HepG2 (cell line): ENCODE results near the gene SYNPR. TPM values are rescaled to one million over a fixed set of nuclear protein-coding genes. Genes with fewer than 3 reads are reported as not detected.

Experiments
- ATAC-seq: fragments of 200-7000 bp; cut with Tn5 transposase; 3 replicates; pipeline ENCODE4 v1.9.1; 2020; ENCODE audit warnings: mild to moderate bottlenecking, moderate library complexity
- BruUV-seq: library from RNA; stranded (reverse); fragments of 400-500 nt; replicated peaks from 2 replicates; lab custom pipeline; 2021; lab: Mats Ljungman, UMichigan
- CTCF ChIA-PET: fragments of 300-600 bp; formaldehyde crosslinking; extraction: SDS; loops from one replicate; lab custom pipeline; 2021; ENCODE audit warnings: low total read pairs, inconsistent platforms, low intra/inter-chr PET ratio; lab: Yijun Ruan, JAX
- POLR2A ChIA-PET: fragments of 350-600 bp; sonication (Branson Sonifier 250); formaldehyde crosslinking; loops from one replicate; lab custom pipeline; 2020; ENCODE audit warnings: antibody characterized with exemption, inconsistent platforms; lab: Yijun Ruan, JAX
- DNase-seq: peaks from one replicate; pipeline ENCODE4 v3.0.0-alpha.2; 2015; ENCODE audit warnings: low spot score
- FAIRE-seq: peaks from 3 replicates; lab custom pipeline; 2011; peaks lifted over from hg19 to GRCh38; lab: Jason Lieb, UNC
- H2AFZ ChIP-seq: one replicate; pipeline ENCODE4 v1.6.1; 2011; ENCODE audit warnings: low read length, inconsistent platforms
- H3K27ac ChIP-seq: fragments of 300-600 bp; 3 replicates; pipeline ENCODE4 v1.8.0; 2011; ENCODE audit warnings: mixed run types, mild to moderate bottlenecking, mixed read lengths, low read length, inconsistent platforms; ENCODE audit not compliant: insufficient read depth; ENCODE audit errors: extremely low read length
- H3K27me3 ChIP-seq, 2 experiments: fragments of 200-600 bp in 1 of 2; 2 replicates in 1 of 2; 3 replicates in 1 of 2; pipeline versions ENCODE4 v1.6.0 to v1.8.0; 2011; ENCODE audit warnings: low read length in 2 of 2, mild to moderate bottlenecking in 2 of 2, moderate library complexity in 2 of 2, inconsistent platforms in 1 of 2; ENCODE audit not compliant: insufficient read depth in 2 of 2, control insufficient read depth in 1 of 2
- H3K36me3 ChIP-seq, 2 experiments: fragments of 200-600 bp in 1 of 2; replicated peaks in 1 of 2; 2 replicates in 1 of 2; 3 replicates in 1 of 2; pipeline versions ENCODE4 v1.5.1 to v1.8.0; 2011; ENCODE audit warnings: low read length in 2 of 2, inconsistent platforms in 1 of 2; ENCODE audit not compliant: insufficient read depth in 2 of 2, control insufficient read depth in 1 of 2
- H3K4me1 ChIP-seq: 2 replicates; pipeline ENCODE4 v1.5.1; 2012; ENCODE audit warnings: low read length, inconsistent platforms; ENCODE audit not compliant: insufficient read depth
- H3K4me2 ChIP-seq: 2 replicates; pipeline ENCODE4 v1.6.0; 2011; ENCODE audit warnings: low read depth, low read length, inconsistent platforms
- H3K4me3 ChIP-seq, 3 experiments: fragments of 200-600 bp in 1 of 3; sonication (generic), shearing (Covaris generic) in 1 of 3; replicated peaks in 1 of 3; 2 replicates each; pipeline ENCODE4 v1.5.1; 2011 to 2016; ENCODE audit warnings: low read length in 3 of 3, inconsistent platforms in 2 of 3, low read depth in 2 of 3, mild to moderate bottlenecking in 2 of 3, control low read depth in 1 of 3, mixed read lengths in 1 of 3; ENCODE audit not compliant: insufficient read depth in 1 of 3
- H3K79me2 ChIP-seq: one replicate; pipeline ENCODE4 v1.6.1; 2011; ENCODE audit warnings: low read length, inconsistent platforms; ENCODE audit not compliant: insufficient read depth
- H3K9ac ChIP-seq: 2 replicates; pipeline ENCODE4 v1.6.0; 2011; ENCODE audit warnings: mild to moderate bottlenecking, low read depth, low read length, inconsistent platforms; ENCODE audit not compliant: insufficient read depth
- H3K9me3 ChIP-seq: 2 replicates; pipeline ENCODE4 v1.5.1; 2012; ENCODE audit warnings: mild to moderate bottlenecking, low read length
- H4K20me1 ChIP-seq: 2 replicates; pipeline ENCODE4 v1.6.0; 2011; ENCODE audit warnings: inconsistent platforms, mild to moderate bottlenecking, low read length, moderate library complexity; ENCODE audit not compliant: insufficient read depth
- ELF1 ChIP-seq: sonication (generic); formaldehyde crosslinking; IDR thresholded peaks from 2 replicates; pipeline ENCODE4 v1.4.0; 2020; ENCODE audit warnings: missing genetic modification reagents
- HNF4G ChIP-seq, 2 experiments: sonication (generic) in 1 of 2; formaldehyde crosslinking in 1 of 2; IDR thresholded peaks; 2 replicates each; pipeline versions ENCODE4 v1.4.0 to v1.6.1; 2011 to 2020; ENCODE audit warnings: borderline replicate concordance in 2 of 2, low read depth in 2 of 2, mild to moderate bottlenecking in 2 of 2, low read length in 1 of 2, missing genetic modification reagents in 1 of 2, moderate library complexity in 1 of 2
- HOXA3 ChIP-seq: sonication (generic); formaldehyde crosslinking; IDR thresholded peaks from 2 replicates; pipeline ENCODE4 v1.5.0; 2020; ENCODE audit warnings: missing genetic modification reagents
- MAFK ChIP-seq, 2 experiments: IDR thresholded peaks in 1 of 2; conservative IDR thresholded peaks in 1 of 2; 2 replicates each; pipeline ENCODE4 v1.6.1; 2011; ENCODE audit warnings: improper control_type of control experiment in 2 of 2, low read length in 2 of 2
- MTF1 ChIP-seq: sonication (generic); formaldehyde crosslinking; IDR thresholded peaks from 2 replicates; pipeline ENCODE4 v1.5.0; 2020; ENCODE audit warnings: missing genetic modification reagents
- SNAPC2 ChIP-seq: sonication (generic); formaldehyde crosslinking; IDR thresholded peaks from 2 replicates; pipeline ENCODE4 v1.8.1; 2022; ENCODE audit warnings: mild to moderate bottlenecking, missing genetic modification reagents
- SP140L ChIP-seq: sonication (generic); formaldehyde crosslinking; IDR thresholded peaks from 2 replicates; pipeline ENCODE4 v1.4.0; 2020; ENCODE audit warnings: missing genetic modification reagents, borderline replicate concordance
- ZNF431 ChIP-seq: sonication (generic); formaldehyde crosslinking; IDR thresholded peaks from 2 replicates; pipeline ENCODE4 v1.9.0; 2022; ENCODE audit warnings: missing genetic modification reagents, low read depth, mild to moderate bottlenecking, borderline replicate concordance
- ZNF607 ChIP-seq: sonication (generic); formaldehyde crosslinking; IDR thresholded peaks from 2 replicates; pipeline ENCODE4 v1.5.1; 2020; ENCODE audit warnings: missing genetic modification reagents, mild to moderate bottlenecking, borderline replicate concordance
- ZNF720 ChIP-seq: sonication (generic); formaldehyde crosslinking; IDR thresholded peaks from 2 replicates; pipeline ENCODE4 v1.4.0; 2020; ENCODE audit warnings: missing genetic modification reagents
- WGBS: methylation state at CpG from one replicate; pipeline ENCODE4 v1.1.6; 2017; ENCODE audit warnings: low lambda C conversion rate; 5-methylcytosine and 5-hydroxymethylcytosine counted together
- in situ Hi-C: cut with HindIII; loops from 2 replicates; pipeline ENCODE4 v1.10.0; 2017; ENCODE audit warnings: low pct_unique_long_range_greater_than_20kb; ENCODE audit not compliant: extremely low pct_ligation_motif_present
- intact Hi-C: fragments of 100-400 bp; cut with micrococcal nuclease; formaldehyde crosslinking; loops from one replicate; pipeline ENCODE4 v1.10.0; 2022; ENCODE audit not compliant: unreplicated experiment
- polyA plus RNA-seq, 8 experiments: library from polyadenylated mRNA; depleted of rRNA in 3 of 8; stranded (reverse) in 7 of 8; unstranded in 1 of 8; fragments of >200 nt; fragmentation: Illumina TruSeq in 4 of 8; extraction: Trizol in 4 of 8; gene quantifications; 2 replicates each; pipeline versions ENCODE4 v1.2.1 to v1.2.3, GENCODE V29; 2011 to 2016; ENCODE audit warnings: low read depth in 4 of 8, missing spikeins in 1 of 8, mixed read lengths in 1 of 8; ENCODE audit not compliant: insufficient read depth in 1 of 8
- total RNA-seq, 5 experiments: library from RNA; depleted of rRNA; stranded (reverse); fragments of >200 nt; fragmentation: Illumina TruSeq; extraction: Trizol; gene quantifications; 2 replicates each; pipeline ENCODE4 v1.2.3, GENCODE V29; 2016; ENCODE audit warnings: low read depth in 1 of 5
- TF ChIP-seq, protein P1 (sequence below): IDR thresholded peaks from 2 replicates; pipeline ENCODE4 v1.6.1; 2016; ENCODE audit warnings: mild to moderate bottlenecking

SYNPR gene
- total and polyA plus RNA-seq, 2 of the 13 experiments (the other 11 are each of a cell fraction or from before 2014, with no cell fraction given) = 0.04 TPM; not detected in 1

DNA sequence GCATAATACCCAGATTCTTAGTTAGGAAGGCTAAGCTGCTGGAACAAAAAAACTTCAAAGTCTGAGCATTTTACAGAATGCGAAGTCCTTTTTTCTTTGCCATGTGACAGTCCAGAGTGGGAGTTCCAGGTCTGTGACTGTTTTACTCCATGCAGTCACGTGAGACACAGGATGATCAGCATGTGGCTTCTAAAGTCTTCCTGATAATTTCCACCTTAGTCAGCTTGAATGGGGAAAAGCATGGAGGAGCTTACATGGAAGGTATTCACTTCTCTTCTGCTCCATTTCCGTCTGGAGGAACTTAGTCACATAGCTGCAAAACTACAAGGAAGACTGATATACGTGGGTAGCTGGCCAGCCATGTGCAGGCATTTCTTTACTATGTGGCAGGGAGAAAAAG lies 376.1 kb downstream of the SYNPR start:
- intact Hi-C loops = no loop called here
- no peaks in the 10 kb centered on the region for H3K4me1 ChIP-seq
- ChIA-PET POLR2A (no interaction called here), CTCF (no interaction called here)
- DNase-seq (no peak), FAIRE-seq (no peak), ATAC-seq (no peak)
- no peaks in the 10 kb centered on the region for H3K36me3 ChIP-seq
- no peak for TF ChIP-seq ZNF607 (CRISPR knock-in tag)
- peak in 1 of 2 experiments; percentile 14; a peak in 1 of 4 replicates for TF ChIP-seq MAFK (conservative IDR thresholded peaks at IDR 0.05 in 1 of 2, IDR thresholded peaks at IDR 0.05 in 1 of 2; ENCODE audit: low read length in 2 of 2)
- TF ChIP-seq SP140L (CRISPR knock-in tag) = no peak
- TF ChIP-seq HOXA3 (CRISPR knock-in tag) = no peak
- TF ChIP-seq SNAPC2 = no peak
- no peak for TF ChIP-seq ZNF720 (CRISPR knock-in tag)
- H4K20me1 ChIP-seq = no peaks in the 10 kb centered on the region
- in situ Hi-C loops = no loop called here
- H3K4me3 ChIP-seq = no peak overlapping the region
- H3K79me2 ChIP-seq = no peaks in the 10 kb centered on the region
- BruUV-seq = no TSS peak
- no peak overlapping the region for H3K9ac ChIP-seq
- WGBS = 0% methylated on average over 4 of the region's 4 CpGs
- no peaks in the 10 kb centered on the region for H3K9me3 ChIP-seq
- no peak overlapping the region for H3K27ac ChIP-seq
- no peak overlapping the region for H2AFZ ChIP-seq
- H3K4me2 ChIP-seq = no peak overlapping the region
- no peaks in the 10 kb centered on the region for H3K27me3 ChIP-seq

DNA sequence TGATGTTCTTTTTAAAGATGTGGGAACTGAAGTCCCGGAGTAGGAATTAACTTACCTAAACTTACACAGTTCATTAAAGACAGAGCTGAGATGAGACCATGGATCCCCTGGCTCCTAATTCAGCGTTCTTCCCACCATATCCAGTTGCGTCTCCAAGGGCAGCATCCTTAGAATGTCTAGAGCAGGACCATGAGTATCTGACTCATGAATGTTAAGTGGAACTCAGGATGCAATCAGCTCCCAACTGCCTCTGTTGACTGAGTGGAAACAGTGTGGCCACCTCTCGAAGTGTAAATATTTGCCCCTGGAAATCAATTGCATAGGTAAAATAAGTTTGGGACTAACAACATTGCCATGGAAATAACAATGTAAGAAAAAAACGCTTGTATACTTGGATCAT lies 376.8 kb downstream of the SYNPR start:
- intact Hi-C loops (no loop called here), in situ Hi-C loops (no loop called here)
- no peak for FAIRE-seq
- H3K9ac ChIP-seq = no peak overlapping the region
- H2AFZ ChIP-seq = no peak overlapping the region
- ChIA-PET POLR2A (no interaction called here), CTCF (no interaction called here)
- no peaks in the 10 kb centered on the region for H3K36me3 ChIP-seq
- 20% methylated on average over 5 of the region's 5 CpGs for WGBS
- H3K9me3 ChIP-seq = no peaks in the 10 kb centered on the region
- H3K27me3 ChIP-seq = no peaks in the 10 kb centered on the region
- H3K4me1 ChIP-seq = no peaks in the 10 kb centered on the region
- H3K27ac ChIP-seq = no peak overlapping the region
- H4K20me1 ChIP-seq = no peaks in the 10 kb centered on the region
- no peak overlapping the region for H3K4me3 ChIP-seq
- no peak overlapping the region for H3K4me2 ChIP-seq
- no TSS peak for BruUV-seq
- no peak for DNase-seq
- no peak for ATAC-seq
- TF ChIP-seq ZNF431 (CRISPR knock-in tag) (no peak), MTF1 (CRISPR knock-in tag) (no peak), HNF4G (IDR thresholded peaks at IDR 0.05; ENCODE audit: borderline replicate concordance, low read depth, low read length) (no peak), HNF4G (CRISPR knock-in tag; IDR thresholded peaks at IDR 0.05; ENCODE audit: borderline replicate concordance, low read depth) (no peak), ELF1 (CRISPR knock-in tag) (no peak)
- TF ChIP-seq, protein P1, sequence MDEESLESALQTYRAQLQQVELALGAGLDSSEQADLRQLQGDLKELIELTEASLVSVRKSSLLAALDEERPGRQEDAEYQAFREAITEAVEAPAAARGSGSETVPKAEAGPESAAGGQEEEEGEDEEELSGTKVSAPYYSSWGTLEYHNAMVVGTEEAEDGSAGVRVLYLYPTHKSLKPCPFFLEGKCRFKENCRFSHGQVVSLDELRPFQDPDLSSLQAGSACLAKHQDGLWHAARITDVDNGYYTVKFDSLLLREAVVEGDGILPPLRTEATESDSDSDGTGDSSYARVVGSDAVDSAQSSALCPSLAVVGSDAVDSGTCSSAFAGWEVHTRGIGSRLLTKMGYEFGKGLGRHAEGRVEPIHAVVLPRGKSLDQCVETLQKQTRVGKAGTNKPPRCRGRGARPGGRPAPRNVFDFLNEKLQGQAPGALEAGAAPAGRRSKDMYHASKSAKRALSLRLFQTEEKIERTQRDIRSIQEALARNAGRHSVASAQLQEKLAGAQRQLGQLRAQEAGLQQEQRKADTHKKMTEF (CRISPR knock-in tag) = no peak
- H3K79me2 ChIP-seq = no peaks in the 10 kb centered on the region
